ENCODE results near the gene GNG13.

GNG13 gene

DNA sequence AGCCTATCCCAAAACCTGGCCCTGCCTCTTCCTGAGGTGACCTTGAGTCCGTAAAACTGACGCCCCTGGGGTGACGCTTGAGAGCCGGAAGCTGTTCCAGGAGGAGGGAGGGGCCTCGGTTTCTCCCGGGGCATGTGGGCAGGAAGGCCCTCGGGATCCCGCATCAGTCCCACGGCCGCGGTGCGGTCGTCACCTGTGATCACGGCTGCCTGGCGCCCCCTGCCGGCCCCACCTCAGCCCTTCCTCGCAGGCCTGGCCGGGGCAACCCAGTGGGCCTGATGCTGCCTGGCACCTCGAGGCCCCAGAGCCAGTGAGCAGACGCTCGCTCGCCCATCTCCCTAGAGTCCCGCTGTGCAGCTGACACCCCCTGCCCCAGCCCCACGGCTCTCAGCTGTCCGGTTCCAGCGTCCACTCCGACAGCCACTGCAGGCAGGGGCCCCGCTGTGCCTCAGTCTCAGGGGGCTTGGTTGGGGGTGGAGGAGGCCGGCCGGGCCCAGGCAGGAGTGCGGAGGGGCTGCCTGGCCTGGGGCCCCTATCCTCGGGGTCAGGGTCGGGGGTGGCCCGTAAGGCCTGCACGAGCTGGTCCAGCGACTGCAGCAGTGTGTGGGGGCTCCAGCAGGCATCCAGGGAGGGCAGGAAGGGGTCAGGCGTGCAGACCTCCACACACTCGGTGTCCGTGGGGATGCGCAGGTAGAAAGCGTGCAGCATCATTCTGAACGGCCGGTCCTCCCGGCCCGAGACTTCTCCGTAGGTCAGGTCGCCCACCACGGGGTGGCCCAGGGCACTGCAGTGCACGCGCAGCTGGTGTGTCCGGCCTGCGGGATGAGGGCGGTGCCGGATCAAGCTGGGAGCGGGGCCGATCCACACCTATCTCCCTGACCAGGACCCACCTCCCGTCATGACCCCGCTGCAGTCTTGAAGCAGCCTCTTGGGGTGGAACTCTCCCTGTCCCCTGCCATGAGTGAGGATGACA lies 14.7 kb downstream of the GNG13 start (continued):
- no peak for TF ChIP-seq ZNF791 (tag by site-specific recombination; IDR thresholded peaks at IDR 0.05)
- TF ChIP-seq ZFHX2 (tag by site-specific recombination; conservative IDR thresholded peaks at IDR 0.05) = peak; percentile 50
- no peak for TF ChIP-seq ZNF623 (tag by site-specific recombination; IDR thresholded peaks at IDR 0.05)
- TF ChIP-seq, protein P1, sequence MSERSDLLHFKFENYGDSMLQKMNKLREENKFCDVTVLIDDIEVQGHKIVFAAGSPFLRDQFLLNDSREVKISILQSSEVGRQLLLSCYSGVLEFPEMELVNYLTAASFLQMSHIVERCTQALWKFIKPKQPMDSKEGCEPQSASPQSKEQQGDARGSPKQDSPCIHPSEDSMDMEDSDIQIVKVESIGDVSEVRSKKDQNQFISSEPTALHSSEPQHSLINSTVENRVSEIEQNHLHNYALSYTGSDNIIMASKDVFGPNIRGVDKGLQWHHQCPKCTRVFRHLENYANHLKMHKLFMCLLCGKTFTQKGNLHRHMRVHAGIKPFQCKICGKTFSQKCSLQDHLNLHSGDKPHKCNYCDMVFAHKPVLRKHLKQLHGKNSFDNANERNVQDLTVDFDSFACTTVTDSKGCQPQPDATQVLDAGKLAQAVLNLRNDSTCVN (tag by site-specific recombination; optimal IDR thresholded peaks at IDR 0.05) = peak; percentile 59
- no peak for TF ChIP-seq ZNF549 (tag by site-specific recombination; IDR thresholded peaks at IDR 0.05)
- no peak for TF ChIP-seq KLF9 (tag by site-specific recombination; IDR thresholded peaks at IDR 0.05; ENCODE audit: low read depth)
- TF ChIP-seq ZEB2 (tag by site-specific recombination; IDR thresholded peaks at IDR 0.05) = peak; percentile 53; the same call in 1 of the 2 replicates
- no peak for TF ChIP-seq ZNF670 (tag by site-specific recombination; IDR thresholded peaks at IDR 0.05; ENCODE audit: low read depth)
- TF ChIP-seq, protein P2, sequence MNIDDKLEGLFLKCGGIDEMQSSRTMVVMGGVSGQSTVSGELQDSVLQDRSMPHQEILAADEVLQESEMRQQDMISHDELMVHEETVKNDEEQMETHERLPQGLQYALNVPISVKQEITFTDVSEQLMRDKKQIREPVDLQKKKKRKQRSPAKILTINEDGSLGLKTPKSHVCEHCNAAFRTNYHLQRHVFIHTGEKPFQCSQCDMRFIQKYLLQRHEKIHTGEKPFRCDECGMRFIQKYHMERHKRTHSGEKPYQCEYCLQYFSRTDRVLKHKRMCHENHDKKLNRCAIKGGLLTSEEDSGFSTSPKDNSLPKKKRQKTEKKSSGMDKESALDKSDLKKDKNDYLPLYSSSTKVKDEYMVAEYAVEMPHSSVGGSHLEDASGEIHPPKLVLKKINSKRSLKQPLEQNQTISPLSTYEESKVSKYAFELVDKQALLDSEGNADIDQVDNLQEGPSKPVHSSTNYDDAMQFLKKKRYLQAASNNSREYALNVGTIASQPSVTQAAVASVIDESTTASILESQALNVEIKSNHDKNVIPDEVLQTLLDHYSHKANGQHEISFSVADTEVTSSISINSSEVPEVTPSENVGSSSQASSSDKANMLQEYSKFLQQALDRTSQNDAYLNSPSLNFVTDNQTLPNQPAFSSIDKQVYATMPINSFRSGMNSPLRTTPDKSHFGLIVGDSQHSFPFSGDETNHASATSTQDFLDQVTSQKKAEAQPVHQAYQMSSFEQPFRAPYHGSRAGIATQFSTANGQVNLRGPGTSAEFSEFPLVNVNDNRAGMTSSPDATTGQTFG (tag by site-specific recombination; IDR thresholded peaks at IDR 0.05; ENCODE audit: borderline replicate concordance) = no peak
- TF ChIP-seq ZSCAN16 (tag by site-specific recombination; IDR thresholded peaks at IDR 0.05) = no peak
- TF ChIP-seq ZNF169 (tag by site-specific recombination; IDR thresholded peaks at IDR 0.05) = no peak
- TF ChIP-seq, protein P3, sequence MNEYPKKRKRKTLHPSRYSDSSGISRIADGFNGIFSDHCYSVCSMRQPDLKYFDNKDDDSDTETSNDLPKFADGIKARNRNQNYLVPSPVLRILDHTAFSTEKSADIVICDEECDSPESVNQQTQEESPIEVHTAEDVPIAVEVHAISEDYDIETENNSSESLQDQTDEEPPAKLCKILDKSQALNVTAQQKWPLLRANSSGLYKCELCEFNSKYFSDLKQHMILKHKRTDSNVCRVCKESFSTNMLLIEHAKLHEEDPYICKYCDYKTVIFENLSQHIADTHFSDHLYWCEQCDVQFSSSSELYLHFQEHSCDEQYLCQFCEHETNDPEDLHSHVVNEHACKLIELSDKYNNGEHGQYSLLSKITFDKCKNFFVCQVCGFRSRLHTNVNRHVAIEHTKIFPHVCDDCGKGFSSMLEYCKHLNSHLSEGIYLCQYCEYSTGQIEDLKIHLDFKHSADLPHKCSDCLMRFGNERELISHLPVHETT (tag by site-specific recombination; IDR thresholded peaks at IDR 0.05) = no peak
- TF ChIP-seq ZNF292 (tag by site-specific recombination; IDR thresholded peaks at IDR 0.05; ENCODE audit: borderline replicate concordance, low read depth) = no peak
- TF ChIP-seq FEZF1 (tag by site-specific recombination; IDR thresholded peaks at IDR 0.05) = no peak
- TF ChIP-seq, protein P4, sequence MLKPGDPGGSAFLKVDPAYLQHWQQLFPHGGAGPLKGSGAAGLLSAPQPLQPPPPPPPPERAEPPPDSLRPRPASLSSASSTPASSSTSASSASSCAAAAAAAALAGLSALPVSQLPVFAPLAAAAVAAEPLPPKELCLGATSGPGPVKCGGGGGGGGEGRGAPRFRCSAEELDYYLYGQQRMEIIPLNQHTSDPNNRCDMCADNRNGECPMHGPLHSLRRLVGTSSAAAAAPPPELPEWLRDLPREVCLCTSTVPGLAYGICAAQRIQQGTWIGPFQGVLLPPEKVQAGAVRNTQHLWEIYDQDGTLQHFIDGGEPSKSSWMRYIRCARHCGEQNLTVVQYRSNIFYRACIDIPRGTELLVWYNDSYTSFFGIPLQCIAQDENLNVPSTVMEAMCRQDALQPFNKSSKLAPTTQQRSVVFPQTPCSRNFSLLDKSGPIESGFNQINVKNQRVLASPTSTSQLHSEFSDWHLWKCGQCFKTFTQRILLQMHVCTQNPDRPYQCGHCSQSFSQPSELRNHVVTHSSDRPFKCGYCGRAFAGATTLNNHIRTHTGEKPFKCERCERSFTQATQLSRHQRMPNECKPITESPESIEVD (tag by site-specific recombination; IDR thresholded peaks at IDR 0.05) = no peak
- no peak for TF ChIP-seq ZNF157 (tag by site-specific recombination; IDR thresholded peaks at IDR 0.05)
- TF ChIP-seq, protein P5, sequence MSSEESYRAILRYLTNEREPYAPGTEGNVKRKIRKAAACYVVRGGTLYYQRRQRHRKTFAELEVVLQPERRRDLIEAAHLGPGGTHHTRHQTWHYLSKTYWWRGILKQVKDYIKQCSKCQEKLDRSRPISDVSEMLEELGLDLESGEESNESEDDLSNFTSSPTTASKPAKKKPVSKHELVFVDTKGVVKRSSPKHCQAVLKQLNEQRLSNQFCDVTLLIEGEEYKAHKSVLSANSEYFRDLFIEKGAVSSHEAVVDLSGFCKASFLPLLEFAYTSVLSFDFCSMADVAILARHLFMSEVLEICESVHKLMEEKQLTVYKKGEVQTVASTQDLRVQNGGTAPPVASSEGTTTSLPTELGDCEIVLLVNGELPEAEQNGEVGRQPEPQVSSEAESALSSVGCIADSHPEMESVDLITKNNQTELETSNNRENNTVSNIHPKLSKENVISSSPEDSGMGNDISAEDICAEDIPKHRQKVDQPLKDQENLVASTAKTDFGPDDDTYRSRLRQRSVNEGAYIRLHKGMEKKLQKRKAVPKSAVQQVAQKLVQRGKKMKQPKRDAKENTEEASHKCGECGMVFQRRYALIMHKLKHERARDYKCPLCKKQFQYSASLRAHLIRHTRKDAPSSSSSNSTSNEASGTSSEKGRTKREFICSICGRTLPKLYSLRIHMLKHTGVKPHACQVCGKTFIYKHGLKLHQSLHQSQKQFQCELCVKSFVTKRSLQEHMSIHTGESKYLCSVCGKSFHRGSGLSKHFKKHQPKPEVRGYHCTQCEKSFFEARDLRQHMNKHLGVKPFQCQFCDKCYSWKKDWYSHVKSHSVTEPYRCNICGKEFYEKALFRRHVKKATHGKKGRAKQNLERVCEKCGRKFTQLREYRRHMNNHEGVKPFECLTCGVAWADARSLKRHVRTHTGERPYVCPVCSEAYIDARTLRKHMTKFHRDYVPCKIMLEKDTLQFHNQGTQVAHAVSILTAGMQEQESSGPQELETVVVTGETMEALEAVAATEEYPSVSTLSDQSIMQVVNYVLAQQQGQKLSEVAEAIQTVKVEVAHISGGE (tag by site-specific recombination; conservative IDR thresholded peaks at IDR 0.05; ENCODE audit: low read depth) = no peak
- no peak for TF ChIP-seq ZFP69B (tag by site-specific recombination; IDR thresholded peaks at IDR 0.05)
- no peak for TF ChIP-seq MYNN (tag by site-specific recombination; IDR thresholded peaks at IDR 0.05; ENCODE audit: borderline replicate concordance)
- no peak for TF ChIP-seq ZXDB (tag by site-specific recombination; IDR thresholded peaks at IDR 0.05)
- no peak for TF ChIP-seq ZNF830 (tag by site-specific recombination; IDR thresholded peaks at IDR 0.05; ENCODE audit: low read depth)
- TF ChIP-seq, protein P6, sequence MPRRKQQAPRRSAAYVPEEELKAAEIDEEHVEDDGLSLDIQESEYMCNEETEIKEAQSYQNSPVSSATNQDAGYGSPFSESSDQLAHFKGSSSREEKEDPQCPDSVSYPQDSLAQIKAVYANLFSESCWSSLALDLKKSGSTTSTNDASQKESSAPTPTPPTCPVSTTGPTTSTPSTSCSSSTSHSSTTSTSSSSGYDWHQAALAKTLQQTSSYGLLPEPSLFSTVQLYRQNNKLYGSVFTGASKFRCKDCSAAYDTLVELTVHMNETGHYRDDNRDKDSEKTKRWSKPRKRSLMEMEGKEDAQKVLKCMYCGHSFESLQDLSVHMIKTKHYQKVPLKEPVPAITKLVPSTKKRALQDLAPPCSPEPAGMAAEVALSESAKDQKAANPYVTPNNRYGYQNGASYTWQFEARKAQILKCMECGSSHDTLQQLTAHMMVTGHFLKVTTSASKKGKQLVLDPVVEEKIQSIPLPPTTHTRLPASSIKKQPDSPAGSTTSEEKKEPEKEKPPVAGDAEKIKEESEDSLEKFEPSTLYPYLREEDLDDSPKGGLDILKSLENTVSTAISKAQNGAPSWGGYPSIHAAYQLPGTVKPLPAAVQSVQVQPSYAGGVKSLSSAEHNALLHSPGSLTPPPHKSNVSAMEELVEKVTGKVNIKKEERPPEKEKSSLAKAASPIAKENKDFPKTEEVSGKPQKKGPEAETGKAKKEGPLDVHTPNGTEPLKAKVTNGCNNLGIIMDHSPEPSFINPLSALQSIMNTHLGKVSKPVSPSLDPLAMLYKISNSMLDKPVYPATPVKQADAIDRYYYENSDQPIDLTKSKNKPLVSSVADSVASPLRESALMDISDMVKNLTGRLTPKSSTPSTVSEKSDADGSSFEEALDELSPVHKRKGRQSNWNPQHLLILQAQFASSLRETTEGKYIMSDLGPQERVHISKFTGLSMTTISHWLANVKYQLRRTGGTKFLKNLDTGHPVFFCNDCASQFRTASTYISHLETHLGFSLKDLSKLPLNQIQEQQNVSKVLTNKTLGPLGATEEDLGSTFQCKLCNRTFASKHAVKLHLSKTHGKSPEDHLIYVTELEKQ (tag by site-specific recombination; IDR thresholded peaks at IDR 0.05; ENCODE audit: borderline replicate concordance) = no peak
- no peak for TF ChIP-seq WT1 (tag by site-specific recombination; IDR thresholded peaks at IDR 0.05)
- no peak for TF ChIP-seq ZNF677 (tag by site-specific recombination; IDR thresholded peaks at IDR 0.05)
- no peak for TF ChIP-seq ZNF785 (tag by site-specific recombination; IDR thresholded peaks at IDR 0.05)

Data from HEK293 (cell line).